Adipocyte (in vitro differentiated cells): ENCODE results near the gene ODAD3.
"Not testable (repeated sequence)": the region's sequence is repeated elsewhere in the genome, so short reads cannot be mapped to it uniquely, and the experiment has no call there.

Experiments used
- DNase-seq: peaks from one replicate; pipeline ENCODE4 v3.0.0-alpha.2; 2015; ENCODE audit warnings: low read depth
- H3K27me3 ChIP-seq: replicated peaks from 2 replicates; pipeline ENCODE4 v1.7.0; 2013; ENCODE audit warnings: mild to moderate bottlenecking, low read length, moderate library complexity; ENCODE audit not compliant: control insufficient read depth, insufficient read depth
- H3K36me3 ChIP-seq: 2 replicates; pipeline ENCODE4 v1.7.0; 2013; ENCODE audit warnings: low read length, mild to moderate bottlenecking, moderate library complexity; ENCODE audit not compliant: control insufficient read depth, insufficient read depth, severe bottlenecking
- H3K4me1 ChIP-seq: 2 replicates; pipeline ENCODE4 v1.7.0; 2013; ENCODE audit warnings: mild to moderate bottlenecking, low read length, moderate library complexity; ENCODE audit not compliant: control insufficient read depth, insufficient read depth
- H3K4me3 ChIP-seq: 2 replicates; pipeline ENCODE4 v1.7.0; 2013; ENCODE audit warnings: mild to moderate bottlenecking, low read length, moderate library complexity
- H3K9ac ChIP-seq: 2 replicates; pipeline ENCODE4 v1.7.0; 2013; ENCODE audit warnings: mild to moderate bottlenecking, low read length, moderate library complexity
- H3K9me3 ChIP-seq: 2 replicates; pipeline ENCODE4 v1.7.0; 2013; ENCODE audit warnings: mild to moderate bottlenecking, low read length, moderate library complexity; ENCODE audit not compliant: control insufficient read depth

Gene ODAD3

DNA sequence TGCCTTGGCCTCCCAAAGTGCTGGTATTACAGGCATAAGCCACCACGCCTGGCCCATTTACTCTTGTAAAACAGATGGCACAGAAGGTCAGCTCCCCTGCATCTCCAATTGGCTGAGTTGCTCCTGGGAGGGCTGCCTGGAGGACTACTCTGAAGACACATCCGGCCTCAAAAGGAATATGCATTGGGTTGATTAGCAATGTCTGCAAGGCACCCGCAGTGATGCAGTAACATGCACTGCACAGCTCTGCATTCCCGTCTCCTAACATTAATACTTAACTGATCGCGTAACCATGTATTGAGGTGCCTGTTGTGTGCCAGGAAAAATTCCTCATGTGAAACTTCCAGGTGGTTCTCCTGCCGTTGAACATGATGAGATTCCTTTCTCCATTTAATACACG, 40.9 kb upstream of the ODAD3 start:
- DNase-seq, result no peak
- Histone ChIP-seq H3K36me3 (no peaks in the 10 kb centered on the region), H3K9me3 (no peaks in the 10 kb centered on the region), H3K27me3 (peaks cover 12% of the 10 kb centered on the region), H3K9ac (no peak overlapping the region), H3K4me3 (no peak overlapping the region), H3K4me1 (no peaks in the 10 kb centered on the region)

DNA sequence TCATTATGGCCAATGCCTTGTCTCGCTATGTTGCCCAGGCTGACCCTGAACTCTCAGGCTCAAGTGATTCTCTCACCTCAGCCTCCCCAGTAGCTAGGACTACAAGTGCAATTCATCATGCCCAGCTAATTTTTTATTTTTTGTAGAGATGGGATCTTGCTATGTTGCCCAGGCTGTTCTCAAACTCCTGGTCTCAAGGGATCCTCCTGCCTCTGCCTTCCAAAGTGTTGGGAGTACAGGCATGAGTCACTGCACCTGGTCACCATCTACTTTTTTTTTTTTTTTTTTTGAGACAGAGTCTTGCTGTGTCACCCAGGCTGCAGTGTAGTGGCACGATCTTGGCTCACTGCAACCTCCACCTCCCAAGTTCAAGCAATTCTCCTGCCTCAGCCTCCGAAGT, 40.4 kb upstream of the ODAD3 start:
- not testable (repeated sequence) for DNase-seq, H3K36me3 ChIP-seq, H3K9me3 ChIP-seq, H3K9ac ChIP-seq, H3K4me3 ChIP-seq, H3K4me1 ChIP-seq
- H3K27me3 ChIP-seq, result peaks cover 12% of the 10 kb centered on the region

DNA sequence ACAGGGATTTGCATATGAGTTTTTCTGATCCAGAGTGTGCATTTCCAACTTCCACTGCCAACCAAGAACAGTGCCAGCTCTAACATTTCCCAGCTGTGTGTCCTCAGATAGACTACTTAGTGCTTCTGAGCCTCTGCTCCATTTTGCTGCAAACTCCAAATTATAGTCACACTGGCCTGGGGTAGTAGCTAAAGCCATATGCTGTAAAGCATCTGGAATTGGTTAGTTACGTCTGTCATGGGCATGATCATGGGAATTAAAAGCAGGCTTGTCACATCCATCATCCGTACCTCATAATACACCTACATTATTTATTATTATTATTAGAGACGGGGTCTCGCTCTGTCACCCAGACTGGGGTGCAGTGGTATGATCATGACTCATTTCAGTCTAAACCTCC, 38.8 kb upstream of the ODAD3 start:
- H3K9ac ChIP-seq, result no peak overlapping the region
- H3K9me3 ChIP-seq, result no peaks in the 10 kb centered on the region
- H3K4me1 ChIP-seq, result no peaks in the 10 kb centered on the region
- DNase-seq, result no peak
- H3K27me3 ChIP-seq, result peaks cover 7% of the 10 kb centered on the region
- H3K4me3 ChIP-seq, result no peak overlapping the region
- no peaks in the 10 kb centered on the region for H3K36me3 ChIP-seq

DNA sequence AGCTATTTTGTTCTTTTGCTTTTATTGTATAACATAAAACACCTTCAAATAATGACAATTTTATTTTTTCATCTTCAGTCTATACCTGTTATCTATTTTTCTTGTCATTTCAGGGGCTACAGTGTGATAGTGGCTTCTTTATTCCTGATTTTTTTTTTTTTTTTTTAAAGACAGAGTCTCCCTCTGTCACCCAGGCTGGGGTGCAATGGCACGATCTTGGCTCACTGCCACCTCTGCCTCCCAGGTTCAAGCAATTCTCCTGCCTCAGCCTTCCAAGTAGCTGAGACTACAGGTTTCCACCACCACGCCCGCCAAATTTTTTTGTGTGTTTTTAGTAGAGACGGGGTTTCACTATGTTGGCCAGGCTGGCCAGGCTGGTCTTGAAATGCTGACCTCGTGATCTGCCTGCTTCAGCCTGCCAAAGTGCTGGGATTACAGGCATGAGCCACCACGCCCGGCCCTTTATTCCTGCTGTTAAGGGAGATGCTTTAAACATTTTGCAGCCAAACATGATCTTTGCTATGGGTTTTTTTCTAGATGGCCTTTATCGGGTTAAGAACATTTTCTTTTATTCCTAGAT, 33.4 kb upstream of the ODAD3 start:
- not testable (repeated sequence) for H3K9ac ChIP-seq

DNA sequence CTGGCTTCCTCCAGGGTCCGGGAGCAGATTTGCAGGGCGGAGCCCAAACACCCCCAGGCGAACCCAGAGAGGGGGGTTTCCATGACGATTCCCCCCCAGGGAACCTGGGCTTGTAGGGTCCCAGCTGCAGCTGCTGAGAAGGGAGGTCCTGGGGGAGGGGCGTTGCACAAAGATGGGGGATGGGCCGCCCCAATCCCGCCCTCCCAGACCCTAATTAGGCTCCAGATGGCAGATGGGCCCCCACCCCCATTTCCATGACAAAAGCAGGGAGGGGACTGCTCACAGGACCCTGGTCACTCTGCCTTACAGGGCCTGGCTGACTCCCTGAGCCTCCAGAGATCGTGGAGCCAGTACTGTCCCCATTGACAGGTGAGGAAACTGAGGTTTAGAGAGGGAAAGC, 30.7 kb upstream of the ODAD3 start:
- no peak overlapping the region for H3K4me3 ChIP-seq
- H3K4me1 ChIP-seq, result no peaks in the 10 kb centered on the region
- H3K36me3 ChIP-seq, result no peaks in the 10 kb centered on the region
- H3K27me3 ChIP-seq, result peaks cover under 1% of the 10 kb centered on the region
- H3K9ac ChIP-seq, result no peak overlapping the region
- H3K9me3 ChIP-seq, result no peaks in the 10 kb centered on the region
- no peak for DNase-seq

More for the DNA sequence above, 33.4 kb upstream of the ODAD3 start:
- not testable (repeated sequence) for H3K4me1 ChIP-seq, H3K27me3 ChIP-seq, H3K4me3 ChIP-seq, H3K9me3 ChIP-seq, H3K36me3 ChIP-seq, DNase-seq

DNA sequence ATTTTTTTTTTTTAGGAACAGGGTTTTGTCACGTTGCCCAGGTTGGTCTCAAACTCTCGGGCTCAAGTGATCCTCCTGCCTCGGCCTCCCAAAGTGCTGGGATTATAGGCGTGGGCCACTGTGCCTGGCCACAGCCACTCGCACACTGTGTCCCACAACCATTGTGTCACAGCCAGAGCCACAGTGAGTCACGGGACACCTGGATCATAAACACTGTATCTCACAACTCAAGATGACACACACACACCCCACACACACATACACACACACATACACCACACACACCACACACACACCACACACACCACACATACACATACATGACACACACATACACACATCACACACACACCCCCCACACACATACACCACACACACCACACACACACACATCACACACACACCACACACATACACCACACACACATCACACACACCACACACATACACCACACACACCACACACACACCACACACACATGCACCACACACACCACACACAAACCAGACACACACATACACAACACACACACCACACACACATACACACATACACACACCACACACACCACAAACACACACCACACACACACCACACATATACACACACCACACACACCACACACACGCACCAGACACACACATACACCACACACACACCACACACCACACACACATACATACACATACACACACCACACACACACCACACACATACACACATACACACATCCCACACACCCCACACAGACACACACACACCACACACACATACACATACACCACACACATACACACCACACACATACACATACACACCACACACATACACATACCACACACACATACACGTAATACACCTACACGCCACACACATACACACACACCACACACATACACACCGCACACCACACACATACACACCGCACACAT, 29.7 kb upstream of the ODAD3 start:
- Histone ChIP-seq H3K9ac (no peak overlapping the region), H3K27me3 (peaks cover 9% of the 10 kb centered on the region), H3K4me1 (no peaks in the 10 kb centered on the region), H3K36me3 (no peaks in the 10 kb centered on the region), H3K9me3 (no peaks in the 10 kb centered on the region), H3K4me3 (no peak overlapping the region)
- DNase-seq, result no peak

DNA sequence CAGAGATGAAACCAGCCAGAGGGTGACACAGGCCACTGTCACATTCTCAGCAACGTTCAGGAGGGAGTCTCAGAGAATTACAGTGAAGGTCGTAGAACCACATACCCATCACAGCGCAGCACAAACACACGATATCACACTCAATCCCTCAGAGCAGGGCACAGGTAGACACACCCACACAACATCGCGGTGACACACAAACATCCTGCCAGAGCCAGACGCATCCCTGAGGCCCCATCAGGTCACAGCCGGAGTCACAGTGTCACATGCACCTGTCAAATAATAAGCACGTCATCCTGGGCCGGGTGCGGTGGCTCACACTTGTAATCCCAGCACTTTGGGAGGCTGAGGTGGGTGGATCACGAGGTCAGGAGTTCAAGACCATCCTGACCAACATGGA, 28.5 kb upstream of the ODAD3 start:
- Histone ChIP-seq H3K4me3 (no peak overlapping the region), H3K9ac (no peak overlapping the region), H3K4me1 (no peaks in the 10 kb centered on the region), H3K9me3 (no peaks in the 10 kb centered on the region), H3K36me3 (no peaks in the 10 kb centered on the region), H3K27me3 (peaks cover 14% of the 10 kb centered on the region)
- DNase-seq, result no peak

DNA sequence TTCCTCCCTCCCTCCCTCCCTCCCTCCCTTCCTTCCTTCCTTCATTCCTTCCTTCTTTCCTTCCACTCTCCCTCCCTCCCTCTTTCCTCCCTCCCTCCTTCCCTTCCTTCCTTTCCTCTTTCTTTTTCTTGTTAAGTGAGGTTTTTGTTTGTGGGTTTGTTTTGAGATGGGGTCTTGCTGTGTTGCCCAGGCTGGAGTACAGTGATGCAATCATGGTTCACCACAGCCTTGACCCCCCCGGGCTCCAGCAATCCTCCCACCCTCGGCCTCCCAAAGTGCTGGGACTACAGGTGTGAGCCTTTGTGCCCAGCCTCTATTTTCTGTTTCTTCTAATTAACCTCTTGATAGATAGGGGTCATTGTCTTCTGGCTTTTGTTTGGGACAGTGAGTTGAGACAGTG, 26.5 kb upstream of the ODAD3 start:
- no peaks in the 10 kb centered on the region for H3K36me3 ChIP-seq
- H3K4me3 ChIP-seq, result no peak overlapping the region
- no peaks in the 10 kb centered on the region for H3K4me1 ChIP-seq
- no peak for DNase-seq
- H3K27me3 ChIP-seq, result peaks cover 27% of the 10 kb centered on the region
- H3K9me3 ChIP-seq, result no peaks in the 10 kb centered on the region
- H3K9ac ChIP-seq, result no peak overlapping the region

DNA sequence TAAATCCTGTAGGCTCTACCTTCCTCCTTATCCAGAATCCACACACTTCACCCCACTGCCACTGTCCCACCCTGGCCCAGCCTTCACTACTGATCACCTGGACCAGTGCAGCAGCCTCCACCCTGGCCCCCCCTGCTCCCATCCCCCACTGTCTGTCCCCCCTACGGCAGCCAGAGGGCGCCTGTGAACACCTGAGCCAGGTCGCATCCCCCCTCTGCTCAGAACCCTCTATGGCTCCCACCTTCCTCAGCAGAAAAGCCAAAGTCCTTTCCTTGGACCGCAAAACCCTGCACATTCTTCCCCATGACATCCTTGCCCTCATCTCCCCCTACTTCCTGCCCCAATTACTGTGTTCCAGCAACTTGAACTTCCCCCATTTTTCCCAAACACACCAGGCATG, 25.3 kb upstream of the ODAD3 start:
- no peaks in the 10 kb centered on the region for H3K9me3 ChIP-seq
- H3K9ac ChIP-seq, result no peak overlapping the region
- no peaks in the 10 kb centered on the region for H3K4me1 ChIP-seq
- no peaks in the 10 kb centered on the region for H3K36me3 ChIP-seq
- peaks cover 27% of the 10 kb centered on the region for H3K27me3 ChIP-seq
- DNase-seq, result no peak
- H3K4me3 ChIP-seq, result no peak overlapping the region

DNA sequence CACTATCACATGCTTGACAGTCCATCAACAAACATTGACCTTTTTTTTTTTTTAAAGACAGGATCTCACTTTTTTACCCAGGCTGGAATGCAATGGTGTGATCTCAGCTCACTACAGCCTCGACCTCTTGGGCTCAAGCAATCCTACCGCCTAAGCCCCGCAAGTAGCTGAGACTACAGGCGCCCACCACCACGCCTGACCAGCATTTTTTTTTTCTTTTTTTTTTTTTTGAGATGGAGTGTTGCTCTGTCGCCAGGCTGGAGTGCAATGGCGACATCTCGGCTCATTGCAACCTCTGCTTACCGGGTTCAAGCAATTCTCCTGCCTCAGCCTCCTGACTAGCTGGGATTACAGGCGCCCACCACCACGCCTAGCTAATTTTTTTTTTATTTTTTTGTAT, 24.0 kb upstream of the ODAD3 start:
- H3K36me3 ChIP-seq, DNase-seq, H3K9me3 ChIP-seq, H3K9ac ChIP-seq, H3K4me1 ChIP-seq, H3K4me3 ChIP-seq: not testable (repeated sequence)
- peaks cover 27% of the 10 kb centered on the region for H3K27me3 ChIP-seq

DNA sequence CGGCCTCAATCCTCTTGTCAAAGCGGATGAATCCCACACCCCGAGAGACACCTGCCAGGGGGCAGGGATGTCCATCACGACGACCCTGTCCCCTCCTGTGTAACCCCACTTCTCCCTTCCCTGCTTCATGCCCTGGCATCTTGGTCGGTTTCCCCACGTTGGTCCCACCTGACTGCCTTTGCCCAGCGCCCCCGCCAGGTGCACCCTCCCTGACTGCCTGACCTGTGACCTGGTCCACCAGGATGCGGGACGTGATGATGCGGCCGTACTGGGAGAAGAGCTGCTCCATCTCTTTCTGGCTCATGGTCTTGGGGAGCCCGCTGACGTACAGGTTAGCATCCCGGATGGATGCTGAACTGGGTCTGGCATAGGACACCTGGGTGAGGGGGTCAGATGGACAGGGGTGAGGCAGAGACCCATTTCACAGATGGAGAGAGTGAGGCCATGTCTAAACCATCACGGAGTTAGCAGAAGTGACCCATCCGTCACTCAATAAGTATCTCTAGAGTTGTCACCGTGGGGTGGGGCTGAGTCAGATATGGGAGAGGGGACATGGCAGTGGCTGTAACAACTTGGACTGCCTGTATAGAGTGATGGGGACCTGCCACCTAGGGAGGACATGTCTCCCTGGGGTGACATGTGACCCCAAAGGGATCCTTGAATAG, 23.4 kb upstream of the ODAD3 start:
- Histone ChIP-seq H3K27me3 (peaks cover 27% of the 10 kb centered on the region), H3K9ac (no peak overlapping the region), H3K4me1 (no peaks in the 10 kb centered on the region), H3K36me3 (no peaks in the 10 kb centered on the region), H3K4me3 (no peak overlapping the region), H3K9me3 (no peaks in the 10 kb centered on the region)
- DNase-seq, result no peak
